Progenitor cell of endocrine pancreas (in vitro differentiated cells): ENCODE measurements around the gene ARFIP1. TPM values are rescaled to one million over a fixed set of nuclear protein-coding genes. Genes with fewer than 3 reads are reported as not detected.
"Not testable (repeated sequence)": the region's sequence is repeated elsewhere in the genome, so short reads cannot be mapped to it uniquely, and the experiment has no call there.

Experiments used
- DNase-seq: peaks from one replicate; pipeline ENCODE4 v3.0.0; 2021; ENCODE audit warnings: low spot score; ENCODE audit not compliant: unreplicated experiment
- H3K27ac Mint-ChIP-seq: 2 replicates; pipeline ENCODE4 v1.8.0; 2021; ENCODE audit warnings: mild to moderate bottlenecking, moderate library complexity, mixed read lengths
- H3K27me3 Mint-ChIP-seq: 2 replicates; pipeline ENCODE4 v1.8.0; 2021; ENCODE audit warnings: mixed read lengths
- H3K36me3 Mint-ChIP-seq: 2 replicates; pipeline ENCODE4 v1.8.0; 2022; ENCODE audit warnings: mixed read lengths; ENCODE audit not compliant: insufficient read depth
- H3K4me1 Mint-ChIP-seq: 2 replicates; pipeline ENCODE4 v1.8.0; 2021; ENCODE audit warnings: low read depth, mixed read lengths
- H3K4me3 Mint-ChIP-seq: 2 replicates; pipeline ENCODE4 v1.8.0; 2021; ENCODE audit warnings: low read depth, mild to moderate bottlenecking, moderate library complexity, mixed read lengths
- H3K9me3 Mint-ChIP-seq: 2 replicates; pipeline ENCODE4 v1.8.0; 2021; ENCODE audit warnings: low read depth, mixed read lengths
- CTCF ChIP-seq: fragments of 200-600 bp; sonication (generic); IDR thresholded peaks from one replicate; pipeline ENCODE4 v1.5.0; 2021; ENCODE audit warnings: antibody characterized with exemption, mild to moderate bottlenecking; ENCODE audit not compliant: unreplicated experiment
- total RNA-seq: library from RNA; stranded (reverse); gene quantifications from 2 replicates; pipeline ENCODE4 v1.2.1, GENCODE V29; 2021

The ARFIP1 gene
- total RNA-seq, 1 donor from 2014 or later, result 31.7 TPM

- Mint-ChIP-seq H3K4me3 (no peak overlapping the region), H3K27ac (no peak overlapping the region), H3K27me3 (peaks cover 3% of the 10 kb centered on the region), H3K9me3 (no peaks in the 10 kb centered on the region), H3K4me1 (no peaks in the 10 kb centered on the region), H3K36me3 (peaks cover 3% of the 10 kb centered on the region)
- TF ChIP-seq CTCF, result no peak
- DNase-seq, result no peak
Observed at GRCh38 chr4:152763796-152764195, 16.0 kb upstream of the ARFIP1 start.

GRCh38 chr4:152765069-152765737 is 14.6 kb upstream of the ARFIP1 start:
- H3K9me3 Mint-ChIP-seq, H3K27ac Mint-ChIP-seq, DNase-seq, H3K36me3 Mint-ChIP-seq, H3K4me3 Mint-ChIP-seq, H3K4me1 Mint-ChIP-seq, H3K27me3 Mint-ChIP-seq: not testable (repeated sequence)

GRCh38 chr4:152771741-152772533 is 7.8 kb upstream of the ARFIP1 start:
- Mint-ChIP-seq H3K27me3 (no peaks in the 10 kb centered on the region), H3K27ac (no peak overlapping the region), H3K4me1 (peaks cover 1% of the 10 kb centered on the region), H3K36me3 (no peaks in the 10 kb centered on the region), H3K4me3 (no peak overlapping the region), H3K9me3 (no peaks in the 10 kb centered on the region)
- no peak for TF ChIP-seq CTCF
- no peak for DNase-seq

- Mint-ChIP-seq H3K4me3 (no peak overlapping the region), H3K36me3 (no peaks in the 10 kb centered on the region), H3K27ac (no peak overlapping the region), H3K4me1 (peaks cover 7% of the 10 kb centered on the region), H3K27me3 (no peaks in the 10 kb centered on the region), H3K9me3 (no peaks in the 10 kb centered on the region)
- TF ChIP-seq CTCF, result no peak
- no peak for DNase-seq
Observed at GRCh38 chr4:152773339-152773738, 6.4 kb upstream of the ARFIP1 start.

- Mint-ChIP-seq H3K9me3 (no peaks in the 10 kb centered on the region), H3K27ac (no peak overlapping the region), H3K36me3 (no peaks in the 10 kb centered on the region), H3K4me3 (no peak overlapping the region), H3K4me1 (peaks cover 13% of the 10 kb centered on the region), H3K27me3 (no peaks in the 10 kb centered on the region)
- TF ChIP-seq CTCF, result no peak
- DNase-seq, result no peak
Observed at GRCh38 chr4:152773953-152774352, 5.8 kb upstream of the ARFIP1 start.

GRCh38 chr4:152776352-152776751 is 3.4 kb upstream of the ARFIP1 start:
- H3K4me3 Mint-ChIP-seq, result no peak overlapping the region
- H3K9me3 Mint-ChIP-seq, result no peaks in the 10 kb centered on the region
- no peak for DNase-seq
- H3K27me3 Mint-ChIP-seq, result no peaks in the 10 kb centered on the region
- no peak overlapping the region for H3K27ac Mint-ChIP-seq
- no peak for TF ChIP-seq CTCF
- peaks cover 22% of the 10 kb centered on the region for H3K4me1 Mint-ChIP-seq
- no peaks in the 10 kb centered on the region for H3K36me3 Mint-ChIP-seq
